ENCODE measurements around the gene RAI1. TPM values are rescaled to one million over a fixed set of nuclear protein-coding genes. Genes with fewer than 3 reads are reported as not detected.
A peak's percentile ranks its signal among the peaks of the same experiment; 100 is the strongest.

RAI1 gene
- total and polyA plus RNA-seq, 2 of the 13 experiments (the other 11 are each of a cell fraction or from before 2014, with no cell fraction given), result 3.4 to 5.2 TPM

GRCh38 chr17:17761894-17762743 is 80.9 kb downstream of the RAI1 start (continued):
- TF ChIP-seq, protein P1, sequence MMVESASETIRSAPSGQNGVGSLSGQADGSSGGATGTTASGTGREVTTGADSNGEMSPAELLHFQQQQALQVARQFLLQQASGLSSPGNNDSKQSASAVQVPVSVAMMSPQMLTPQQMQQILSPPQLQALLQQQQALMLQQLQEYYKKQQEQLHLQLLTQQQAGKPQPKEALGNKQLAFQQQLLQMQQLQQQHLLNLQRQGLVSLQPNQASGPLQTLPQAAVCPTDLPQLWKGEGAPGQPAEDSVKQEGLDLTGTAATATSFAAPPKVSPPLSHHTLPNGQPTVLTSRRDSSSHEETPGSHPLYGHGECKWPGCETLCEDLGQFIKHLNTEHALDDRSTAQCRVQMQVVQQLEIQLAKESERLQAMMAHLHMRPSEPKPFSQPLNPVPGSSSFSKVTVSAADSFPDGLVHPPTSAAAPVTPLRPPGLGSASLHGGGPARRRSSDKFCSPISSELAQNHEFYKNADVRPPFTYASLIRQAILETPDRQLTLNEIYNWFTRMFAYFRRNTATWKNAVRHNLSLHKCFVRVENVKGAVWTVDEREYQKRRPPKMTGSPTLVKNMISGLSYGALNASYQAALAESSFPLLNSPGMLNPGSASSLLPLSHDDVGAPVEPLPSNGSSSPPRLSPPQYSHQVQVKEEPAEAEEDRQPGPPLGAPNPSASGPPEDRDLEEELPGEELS (CRISPR knock-in tag; IDR thresholded peaks at IDR 0.05), result no peak
- TF ChIP-seq, protein P2, sequence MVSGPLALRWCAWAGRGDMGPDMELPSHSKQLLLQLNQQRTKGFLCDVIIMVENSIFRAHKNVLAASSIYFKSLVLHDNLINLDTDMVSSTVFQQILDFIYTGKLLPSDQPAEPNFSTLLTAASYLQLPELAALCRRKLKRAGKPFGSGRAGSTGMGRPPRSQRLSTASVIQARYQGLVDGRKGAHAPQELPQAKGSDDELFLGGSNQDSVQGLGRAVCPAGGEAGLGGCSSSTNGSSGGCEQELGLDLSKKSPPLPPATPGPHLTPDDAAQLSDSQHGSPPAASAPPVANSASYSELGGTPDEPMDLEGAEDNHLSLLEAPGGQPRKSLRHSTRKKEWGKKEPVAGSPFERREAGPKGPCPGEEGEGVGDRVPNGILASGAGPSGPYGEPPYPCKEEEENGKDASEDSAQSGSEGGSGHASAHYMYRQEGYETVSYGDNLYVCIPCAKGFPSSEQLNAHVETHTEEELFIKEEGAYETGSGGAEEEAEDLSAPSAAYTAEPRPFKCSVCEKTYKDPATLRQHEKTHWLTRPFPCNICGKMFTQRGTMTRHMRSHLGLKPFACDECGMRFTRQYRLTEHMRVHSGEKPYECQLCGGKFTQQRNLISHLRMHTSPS (CRISPR knock-in tag; IDR thresholded peaks at IDR 0.05; ENCODE audit: low read depth), result peak; percentile 60
- no peak for TF ChIP-seq ZNF761 (CRISPR knock-in tag; conservative IDR thresholded peaks at IDR 0.05)
- no peak for TF ChIP-seq ZNF333 (CRISPR knock-in tag; IDR thresholded peaks at IDR 0.05; ENCODE audit: borderline replicate concordance)
- TF ChIP-seq ADNP (CRISPR knock-in tag; IDR thresholded peaks at IDR 0.05), result no peak
- TF ChIP-seq SRSF4 (IDR thresholded peaks at IDR 0.05; ENCODE audit: low read depth, low read length, poor library complexity, severe bottlenecking), result no peak
- TF ChIP-seq THYN1 (CRISPR knock-in tag; IDR thresholded peaks at IDR 0.05; ENCODE audit: borderline replicate concordance, low read depth), result no peak
- no peak for TF ChIP-seq HCFC1 (IDR thresholded peaks at IDR 0.05; ENCODE audit: low read depth, low read length)
- no peak for TF ChIP-seq ZNF30 (CRISPR knock-in tag; IDR thresholded peaks at IDR 0.05)

Measured in HepG2 (cell line).